Amniotic stem cell (primary cell): ENCODE results near the gene FUT8.

Experiments used
- DNase-seq: peaks from one replicate; lab custom pipeline; 2025; lab: John Stamatoyannopoulos, UW

Gene FUT8

DNA sequence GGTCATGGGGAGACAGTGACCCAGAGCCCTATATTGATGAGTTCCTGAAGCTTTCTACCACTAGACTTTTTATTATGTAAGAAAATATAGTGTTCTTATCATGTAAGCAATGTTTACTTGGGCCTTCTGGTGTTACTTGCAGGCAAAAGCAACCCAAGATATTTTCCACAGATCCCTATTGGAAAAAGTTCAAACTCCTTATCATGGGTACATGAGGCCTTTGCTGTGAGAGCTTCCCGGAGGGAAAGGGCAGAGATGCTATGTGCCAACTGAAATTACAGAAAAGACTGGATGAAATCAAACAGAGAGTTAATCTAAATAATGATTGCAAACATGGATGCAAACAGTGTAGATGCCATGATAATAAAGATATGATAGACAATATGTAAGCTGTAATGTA, 361.5 kb downstream of the FUT8 start:
- no peak for DNase-seq

- DNase-seq: no peak
Measured at GRCh38 chr14:65776193-65776852, 363.8 kb downstream of the FUT8 start.

DNA sequence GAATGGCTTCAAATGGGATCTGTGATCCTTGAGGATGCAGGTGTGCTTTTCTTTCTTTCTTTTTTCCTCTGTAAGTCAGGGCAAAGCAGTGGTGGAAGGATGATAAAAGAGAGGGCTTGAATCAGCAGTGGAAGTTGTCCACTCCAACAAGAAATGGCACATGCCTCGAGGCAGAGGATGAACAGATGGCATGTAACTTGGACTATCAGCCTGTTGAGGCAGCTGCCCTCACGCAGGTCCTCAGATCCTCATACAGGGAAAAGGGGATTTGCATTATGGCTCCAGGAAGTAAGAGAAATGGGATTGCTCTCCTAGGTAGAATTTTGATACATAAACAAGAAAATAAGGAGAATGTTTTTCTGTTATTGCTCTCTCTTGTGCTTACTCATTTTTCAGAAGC, 368.0 kb downstream of the FUT8 start:
- no peak for DNase-seq

- DNase-seq: no peak
Measured at GRCh38 chr14:65783101-65783500, 370.6 kb downstream of the FUT8 start.

DNA sequence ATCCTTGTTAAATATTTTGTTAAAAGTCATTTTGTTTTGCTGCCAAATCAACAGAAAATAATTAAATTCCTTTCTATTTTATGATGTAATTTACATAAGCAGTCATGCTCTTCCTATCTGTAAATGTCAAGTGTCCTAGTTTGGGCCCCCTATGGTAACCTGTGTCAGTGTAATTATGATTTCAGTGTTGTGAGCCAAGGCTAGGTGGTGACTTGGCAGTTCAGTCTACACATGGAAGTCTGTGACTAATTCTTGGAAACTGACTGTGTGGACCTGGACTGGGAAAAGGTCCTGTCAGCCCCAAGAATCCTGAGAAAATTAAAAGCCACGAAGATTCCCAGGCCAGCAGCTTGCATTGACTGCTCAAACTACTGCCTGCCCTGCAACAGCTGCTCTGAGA, 371.0 kb downstream of the FUT8 start:
- no peak for DNase-seq

- DNase-seq: no peak
Measured at GRCh38 chr14:65784574-65784973, 372.0 kb downstream of the FUT8 start.

DNA sequence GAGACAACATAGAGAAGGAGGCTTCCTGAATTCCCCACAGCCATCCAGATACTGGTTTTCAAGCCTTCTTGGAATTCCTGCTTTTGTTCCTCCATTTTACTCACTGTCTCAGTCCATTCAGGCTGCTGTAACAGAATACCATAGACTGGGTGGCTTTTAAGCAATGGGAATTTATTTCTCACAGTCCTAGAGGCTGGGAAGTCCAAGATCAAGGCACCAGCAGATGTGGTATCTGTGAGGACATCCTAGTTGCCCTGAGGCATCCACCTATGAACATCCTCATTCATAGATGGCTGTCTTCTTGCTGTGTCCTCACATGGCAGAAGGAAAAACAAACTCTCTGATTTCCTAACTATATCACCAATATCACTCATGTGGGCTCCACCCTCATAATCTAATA, 374.9 kb downstream of the FUT8 start:
- no peak for DNase-seq

DNA sequence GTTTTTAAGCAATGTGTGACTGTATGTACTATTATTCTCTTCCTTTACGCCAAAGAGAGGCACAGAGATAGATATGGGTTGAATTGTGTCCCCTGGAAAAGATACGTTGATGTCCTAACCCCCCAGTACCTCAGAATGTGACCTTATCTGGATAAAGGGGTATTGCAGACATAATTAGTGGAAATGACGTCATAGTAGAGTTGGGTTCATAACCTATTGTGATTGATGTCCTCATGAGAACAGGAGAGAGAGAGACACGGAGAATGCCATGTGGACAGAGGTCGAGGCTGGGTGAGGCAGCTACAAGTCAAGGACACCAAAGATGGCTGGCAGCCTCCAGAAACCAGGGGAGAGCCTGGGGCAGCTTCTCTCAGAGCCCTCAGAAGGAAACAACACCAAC, 376.3 kb downstream of the FUT8 start:
- no peak for DNase-seq

DNA sequence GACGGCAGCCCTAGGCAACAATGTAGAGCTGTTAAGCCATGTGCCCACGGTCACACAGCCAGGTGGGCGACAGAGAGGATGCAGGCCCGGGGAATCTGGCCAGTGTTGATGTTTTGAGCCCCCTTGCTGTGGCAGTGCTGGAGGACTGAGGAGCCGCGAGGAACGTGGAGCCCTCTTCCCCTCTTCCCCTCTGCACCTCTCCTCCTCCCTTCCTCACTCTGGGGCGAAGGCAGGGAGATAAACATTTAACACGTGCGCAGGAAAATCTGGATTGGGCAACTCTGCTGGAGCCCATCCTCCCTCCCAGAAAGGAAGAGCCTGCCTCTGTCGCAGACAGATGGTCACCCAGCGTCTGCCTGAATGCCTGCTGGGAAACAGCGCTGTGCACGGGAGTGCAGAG, 376.8 kb downstream of the FUT8 start:
- no peak for DNase-seq

DNA sequence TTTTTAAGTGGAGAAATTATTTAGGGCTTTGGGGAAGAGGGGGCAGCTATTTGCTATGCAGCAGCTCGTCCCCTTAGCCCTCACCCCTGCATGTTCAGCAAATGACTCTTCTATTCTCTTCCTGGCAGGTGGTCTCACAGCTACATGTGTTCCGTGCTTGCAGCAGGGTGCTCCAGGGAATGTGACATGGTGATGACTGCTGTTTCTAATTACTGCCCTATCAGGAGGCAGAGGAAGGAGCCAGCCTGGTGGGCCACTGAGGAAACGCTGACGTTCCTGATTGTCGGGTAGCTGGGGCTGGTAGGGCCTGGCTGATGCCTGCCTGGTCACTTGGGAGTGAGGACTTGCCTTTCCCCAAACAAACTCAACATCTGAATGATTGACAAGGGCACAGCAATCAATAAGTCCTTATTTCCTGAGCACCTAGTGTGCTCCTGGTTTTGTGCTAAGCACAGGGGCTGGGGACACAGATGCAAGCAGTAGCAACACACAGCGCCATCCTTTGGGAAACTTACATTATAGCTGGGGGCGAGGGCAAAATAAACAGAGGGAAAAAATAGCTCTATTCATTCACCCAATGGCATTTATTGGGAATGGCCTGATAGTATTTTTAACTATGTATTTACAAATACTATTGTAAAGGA, 377.8 kb downstream of the FUT8 start:
- no peak for DNase-seq

DNA sequence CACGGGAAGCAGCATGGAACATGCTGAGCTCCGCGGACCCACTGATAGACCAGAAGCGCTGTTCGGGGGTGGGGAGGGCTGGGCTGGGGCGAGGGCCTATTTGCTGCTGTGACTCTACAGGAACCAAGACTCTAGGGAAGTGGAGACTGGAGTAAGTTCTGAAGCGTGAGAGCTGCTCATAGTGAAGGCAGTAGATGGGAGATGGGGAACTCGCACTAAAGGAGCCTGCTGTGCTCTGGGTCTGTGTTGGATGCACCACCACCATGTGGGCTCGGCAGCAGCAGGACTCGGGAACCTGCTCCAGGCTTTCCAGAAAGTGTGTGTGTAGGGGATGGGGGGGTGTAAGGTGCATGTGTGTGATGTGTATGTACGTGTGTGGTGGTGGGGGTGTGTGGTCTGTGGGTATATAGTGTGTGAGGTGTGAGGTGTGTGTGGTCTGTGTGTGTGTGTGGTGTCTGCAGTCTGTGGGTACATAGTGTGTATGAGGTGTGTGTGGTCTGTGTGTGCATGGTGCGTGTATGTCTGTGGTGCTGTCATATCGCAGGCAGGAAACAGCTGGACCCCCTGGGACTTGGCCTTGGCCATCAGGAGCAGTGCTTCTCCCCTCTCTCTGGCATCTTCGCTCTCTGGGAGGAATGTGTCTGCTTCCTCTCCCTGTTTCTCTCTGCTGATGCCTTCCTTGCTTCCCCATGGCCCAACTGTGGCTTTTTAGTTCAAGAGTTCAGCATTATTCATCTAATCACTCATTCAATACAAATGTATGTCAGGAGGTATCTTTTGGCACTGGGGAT, 378.9 kb downstream of the FUT8 start:
- no peak for DNase-seq

- no peak for DNase-seq
Measured at GRCh38 chr14:65792208-65792905, 379.8 kb downstream of the FUT8 start.
